Endothelial cell (in vitro differentiated cells): Measurements from ENCODE around the gene GEMIN2. TPM values are rescaled to one million over a fixed set of nuclear protein-coding genes. Genes with fewer than 3 reads are reported as not detected.
"Not testable (repeated sequence)": the region's sequence is repeated elsewhere in the genome, so short reads cannot be mapped to it uniquely, and the experiment has no call there.

ENCODE experiments used
- DNase-seq: peaks from one replicate; pipeline ENCODE4 v3.0.0; 2021; ENCODE audit warnings: low spot score
- H3K27ac Mint-ChIP-seq: one replicate; pipeline ENCODE4 v1.8.0; 2021; ENCODE audit warnings: mixed read lengths, inconsistent platforms; ENCODE audit not compliant: unreplicated experiment
- H3K27me3 Mint-ChIP-seq: one replicate; pipeline ENCODE4 v1.8.0; 2021; ENCODE audit warnings: mild to moderate bottlenecking, moderate library complexity, mixed read lengths, inconsistent platforms; ENCODE audit not compliant: unreplicated experiment
- H3K36me3 Mint-ChIP-seq: one replicate; pipeline ENCODE4 v1.8.0; 2021; ENCODE audit warnings: mild to moderate bottlenecking, low read depth, mixed read lengths, inconsistent platforms; ENCODE audit not compliant: unreplicated experiment
- H3K4me1 Mint-ChIP-seq: one replicate; pipeline ENCODE4 v1.8.0; 2021; ENCODE audit warnings: mild to moderate bottlenecking, mixed read lengths, inconsistent platforms; ENCODE audit not compliant: unreplicated experiment
- H3K4me3 Mint-ChIP-seq: one replicate; pipeline ENCODE4 v1.8.0; 2021; ENCODE audit warnings: mild to moderate bottlenecking, mixed read lengths, inconsistent platforms; ENCODE audit not compliant: unreplicated experiment
- H3K9me3 Mint-ChIP-seq: one replicate; pipeline ENCODE4 v1.8.0; 2021; ENCODE audit warnings: mixed read lengths, inconsistent platforms; ENCODE audit not compliant: unreplicated experiment
- CTCF ChIP-seq: fragments of 200-600 bp; sonication (generic); IDR thresholded peaks from one replicate; pipeline ENCODE4 v1.5.0; 2021; ENCODE audit warnings: antibody characterized with exemption; ENCODE audit not compliant: unreplicated experiment
- long read RNA-seq: library from polyadenylated mRNA; unstranded; transcript quantifications from one replicate; pipeline ENCODE4 v2.0.0, GENCODE V29; 2020; ENCODE audit not compliant: unreplicated experiment
- total RNA-seq: library from RNA; stranded (reverse); fragmentation: NEBNext Ultra II Directional; extraction: Animal tissue kit (Norgen Biotek cat#: 25700); gene quantifications from one replicate; pipeline ENCODE4 v1.2.1, GENCODE V29; 2021; ENCODE audit not compliant: unreplicated experiment

The GEMIN2 gene
- 21.4 TPM for total RNA-seq
- long read RNA-seq, transcript GEMIN2-202 (10 exons, 1,420 nt) = major isoform, 7 of 9 reads
- long read RNA-seq, partial matches to known transcripts = 0 of 9 reads
- long read RNA-seq, other reads (novel, unspliced or antisense) = 0 of 9 reads

GRCh38 chr14:39114073-39114838 is at the start of gene GEMIN2:
Gene GEMIN2, plus strand, starts transcription at chr14:39114323. Its CDS starts 16 bp downstream, at chr14:39114339.
- peaks cover 10% of the 10 kb centered on the region for H3K4me1 Mint-ChIP-seq
- H3K27ac Mint-ChIP-seq = peak within 1 kb of the TSS; percentile 61
- H3K9me3 Mint-ChIP-seq = no peaks in the 10 kb centered on the region
- peak within 1 kb of the TSS; percentile 97 for H3K4me3 Mint-ChIP-seq
- peaks cover 3% of the 10 kb centered on the region for H3K27me3 Mint-ChIP-seq
- H3K36me3 Mint-ChIP-seq = no peaks in the 10 kb centered on the region
- peak; percentile 88 for DNase-seq
- TF ChIP-seq CTCF = no peak

GRCh38 chr14:39069169-39069805 is 44.8 kb upstream of the GEMIN2 start:
- not testable (repeated sequence) for H3K4me3 Mint-ChIP-seq, H3K9me3 Mint-ChIP-seq, H3K27ac Mint-ChIP-seq, H3K4me1 Mint-ChIP-seq, DNase-seq, H3K27me3 Mint-ChIP-seq
- peaks cover 32% of the 10 kb centered on the region for H3K36me3 Mint-ChIP-seq

GRCh38 chr14:39069923-39070322 is 44.2 kb upstream of the GEMIN2 start:
- no peak for TF ChIP-seq CTCF
- DNase-seq = no peak
- H3K4me3 Mint-ChIP-seq = no peak overlapping the region
- H3K4me1 Mint-ChIP-seq = no peaks in the 10 kb centered on the region
- H3K27ac Mint-ChIP-seq = no peak overlapping the region
- peaks cover 30% of the 10 kb centered on the region for H3K36me3 Mint-ChIP-seq
- no peaks in the 10 kb centered on the region for H3K27me3 Mint-ChIP-seq
- H3K9me3 Mint-ChIP-seq = no peaks in the 10 kb centered on the region

GRCh38 chr14:39071096-39071495 is 43.0 kb upstream of the GEMIN2 start:
- H3K4me1 Mint-ChIP-seq = no peaks in the 10 kb centered on the region
- no peaks in the 10 kb centered on the region for H3K27me3 Mint-ChIP-seq
- H3K27ac Mint-ChIP-seq = no peak overlapping the region
- DNase-seq = no peak
- no peak overlapping the region for H3K4me3 Mint-ChIP-seq
- peaks cover 22% of the 10 kb centered on the region for H3K36me3 Mint-ChIP-seq
- no peak for TF ChIP-seq CTCF
- H3K9me3 Mint-ChIP-seq = no peaks in the 10 kb centered on the region

- TF ChIP-seq CTCF = no peak
- no peaks in the 10 kb centered on the region for H3K4me1 Mint-ChIP-seq
These were observed 33.2 kb upstream of the GEMIN2 start for GRCh38 chr14:39080886-39081285.

More at GRCh38 chr14:39080886-39081285, 33.2 kb upstream of the GEMIN2 start:
- Mint-ChIP-seq H3K27ac (peak overlapping the region; percentile 20), H3K36me3 (peaks cover 28% of the 10 kb centered on the region), H3K27me3 (peaks cover 2% of the 10 kb centered on the region), H3K9me3 (no peaks in the 10 kb centered on the region), H3K4me3 (no peak overlapping the region)
- no peak for DNase-seq
